ENCODE data around the gene OR2Y1.

The OR2Y1 gene

DNA sequence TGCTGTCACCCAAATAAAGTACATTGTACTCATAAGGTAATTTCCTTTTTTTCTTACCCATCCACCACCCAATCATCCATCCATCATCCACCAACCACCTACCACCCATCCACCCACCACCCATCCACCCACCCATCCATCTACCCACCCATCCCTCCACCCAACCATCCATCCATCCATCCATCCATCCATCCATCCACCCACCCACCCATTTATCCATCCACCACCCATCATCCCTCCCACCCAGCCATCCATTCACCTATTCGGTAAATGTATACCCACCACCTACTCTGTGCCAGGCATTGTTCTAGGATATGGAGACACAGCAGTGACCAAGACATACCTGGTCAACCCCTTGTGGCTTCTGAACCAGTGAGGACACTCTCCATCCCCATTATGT is 37.6 kb upstream of the OR2Y1 start:
- TF ChIP-seq CTCF (IDR thresholded peaks at IDR 0.05; ENCODE audit: low read depth, low read length, poor library complexity, severe bottlenecking) (no peak), EZH2phosphoT487 (IDR thresholded peaks at IDR 0.05; ENCODE audit: borderline replicate concordance, low read length) (no peak)
- no peak overlapping the region for H3K4me3 ChIP-seq (ENCODE audit: low read length)
- H3K27ac ChIP-seq (ENCODE audit: low read depth, low read length), result no peak overlapping the region
- H3K9me2 ChIP-seq (replicated peaks; ENCODE audit: control insufficient read depth, low read length), result no peaks in the 10 kb centered on the region
- no peaks in the 10 kb centered on the region for H4K20me1 ChIP-seq (ENCODE audit: control insufficient read depth, insufficient read depth, low read depth, low read length)
- H3F3A ChIP-seq (ENCODE audit: control insufficient read depth, insufficient read depth), result no peaks in the 10 kb centered on the region
- H3K27me3 ChIP-seq (ENCODE audit: control insufficient read depth, low read length), result peaks cover 5% of the 10 kb centered on the region; the same call in 1 of the 2 replicates
- H3K4me1 ChIP-seq (ENCODE audit: control insufficient read depth, low read length), result no peaks in the 10 kb centered on the region
- no peaks in the 10 kb centered on the region for H3K79me2 ChIP-seq (ENCODE audit: control insufficient read depth, low read length)
- H3K9me3 ChIP-seq (ENCODE audit: control insufficient read depth, insufficient read depth, low read length), result no peaks in the 10 kb centered on the region
- H3K36me3 ChIP-seq (ENCODE audit: control insufficient read depth, low read length), result no peaks in the 10 kb centered on the region
- no peak overlapping the region for H3K4me2 ChIP-seq (ENCODE audit: low read length)

DNA sequence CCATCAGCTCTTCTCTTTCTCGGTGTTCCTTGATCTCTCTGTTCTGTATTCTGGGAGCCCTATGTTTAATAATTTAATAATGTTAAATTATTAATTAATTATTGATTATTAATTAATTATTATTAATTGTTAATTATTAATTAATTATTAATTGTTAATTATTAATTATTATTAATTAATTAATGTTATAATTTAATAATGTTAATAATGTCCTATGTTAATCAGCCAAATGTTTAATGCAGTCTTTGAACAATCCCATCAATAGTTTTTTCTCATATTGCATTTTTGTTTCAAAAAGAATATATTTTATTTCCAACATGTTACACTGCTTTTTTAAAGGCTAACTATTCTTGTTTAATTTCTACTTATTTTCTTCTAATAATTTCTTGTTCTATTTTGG is 36.5 kb upstream of the OR2Y1 start:
- no peak overlapping the region for H3K4me2 ChIP-seq (ENCODE audit: low read length)
- no peak overlapping the region for H3K4me3 ChIP-seq (ENCODE audit: low read length)
- H3K79me2 ChIP-seq (ENCODE audit: control insufficient read depth, low read length), result no peaks in the 10 kb centered on the region
- H3K36me3 ChIP-seq (ENCODE audit: control insufficient read depth, low read length), result no peaks in the 10 kb centered on the region
- H3K27ac ChIP-seq (ENCODE audit: low read depth, low read length), result no peak overlapping the region
- H3K9me2 ChIP-seq (replicated peaks; ENCODE audit: control insufficient read depth, low read length), result no peaks in the 10 kb centered on the region
- no peaks in the 10 kb centered on the region for H3K4me1 ChIP-seq (ENCODE audit: control insufficient read depth, low read length)
- no peaks in the 10 kb centered on the region for H4K20me1 ChIP-seq (ENCODE audit: control insufficient read depth, insufficient read depth, low read depth, low read length)
- peaks cover 5% of the 10 kb centered on the region; the same call in 1 of the 2 replicates for H3K27me3 ChIP-seq (ENCODE audit: control insufficient read depth, low read length)
- no peaks in the 10 kb centered on the region for H3K9me3 ChIP-seq (ENCODE audit: control insufficient read depth, insufficient read depth, low read length)
- TF ChIP-seq EZH2phosphoT487 (IDR thresholded peaks at IDR 0.05; ENCODE audit: borderline replicate concordance, low read length) (no peak), CTCF (IDR thresholded peaks at IDR 0.05; ENCODE audit: low read depth, low read length, poor library complexity, severe bottlenecking) (no peak)
- no peaks in the 10 kb centered on the region for H3F3A ChIP-seq (ENCODE audit: control insufficient read depth, insufficient read depth)

DNA sequence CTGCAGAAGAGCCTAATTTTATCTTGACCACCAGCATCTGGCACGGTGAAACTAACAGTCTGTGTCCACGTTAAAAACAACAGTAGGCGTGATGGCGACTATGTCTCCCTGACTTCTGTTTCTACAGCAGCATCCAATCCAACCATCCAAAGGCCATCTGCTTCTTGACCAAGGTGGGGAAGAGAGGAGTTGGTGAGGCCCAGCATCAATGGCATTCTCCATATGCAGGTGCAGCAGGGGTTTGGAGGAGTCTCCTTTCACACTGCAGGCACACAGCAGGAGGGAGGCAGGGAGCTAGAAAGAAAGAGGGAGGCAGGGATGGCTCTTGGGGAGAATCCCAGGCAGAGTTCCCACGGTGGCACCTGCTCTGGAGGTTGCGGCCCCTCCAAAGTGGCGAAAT is 35.8 kb upstream of the OR2Y1 start:
- Histone ChIP-seq H3K9me3 (ENCODE audit: control insufficient read depth, insufficient read depth, low read length) (no peaks in the 10 kb centered on the region), H3K9me2 (replicated peaks; ENCODE audit: control insufficient read depth, low read length) (no peaks in the 10 kb centered on the region), H3K4me1 (ENCODE audit: control insufficient read depth, low read length) (no peaks in the 10 kb centered on the region), H3K27ac (ENCODE audit: low read depth, low read length) (no peak overlapping the region), H3F3A (ENCODE audit: control insufficient read depth, insufficient read depth) (no peaks in the 10 kb centered on the region), H3K4me3 (ENCODE audit: low read length) (no peak overlapping the region), H3K79me2 (ENCODE audit: control insufficient read depth, low read length) (no peaks in the 10 kb centered on the region), H3K27me3 (ENCODE audit: control insufficient read depth, low read length) (peaks cover 5% of the 10 kb centered on the region; the same call in 1 of the 2 replicates), H3K36me3 (ENCODE audit: control insufficient read depth, low read length) (no peaks in the 10 kb centered on the region), H4K20me1 (ENCODE audit: control insufficient read depth, insufficient read depth, low read depth, low read length) (no peaks in the 10 kb centered on the region), H3K4me2 (ENCODE audit: low read length) (no peak overlapping the region)
- TF ChIP-seq EZH2phosphoT487 (IDR thresholded peaks at IDR 0.05; ENCODE audit: borderline replicate concordance, low read length), result no peak
- TF ChIP-seq CTCF (IDR thresholded peaks at IDR 0.05; ENCODE audit: low read depth, low read length, poor library complexity, severe bottlenecking), result no peak

Data from DOHH2 (cell line).